Gastrocnemius medialis (tissue), 4 donors: Measurements from ENCODE around the gene VCL.

Source experiments
- CTCF ChIP-seq, 5 experiments: fragments of 450-650 bp in 3 of 5; fragments of 200-600 bp in 2 of 5; sonication (generic) in 2 of 5; IDR thresholded peaks in 4 of 5; conservative IDR thresholded peaks in 1 of 5; 1 replicate in 4 of 5; 2 replicates in 1 of 5; pipeline ENCODE4 v1.5.1; 2016 to 2019; ENCODE audit warnings: antibody characterized with exemption in 5 of 5, mild to moderate bottlenecking in 3 of 5, moderate library complexity in 3 of 5
- POLR2A ChIP-seq, 2 donors: fragments of 450-650 bp; IDR thresholded peaks; one replicate each; pipeline ENCODE4 v1.6.1; 2017; ENCODE audit warnings: antibody characterized with exemption in 2 of 2, mild to moderate bottlenecking in 2 of 2, moderate library complexity in 2 of 2

GRCh38 chr10:74050653-74051052, 52.7 kb downstream of the VCL start:
- TF ChIP-seq POLR2A (IDR thresholded peaks at IDR 0.05) (no peak), CTCF (IDR thresholded peaks at IDR 0.05 in 4 of 5, conservative IDR thresholded peaks at IDR 0.05 in 1 of 5) (no peak)
